Activated effector memory CD4-positive, alpha-beta T cell treated with Interleukin-2 at 50 U/mL for 16 hours (primary cell): ENCODE measurements around the gene GK2.

Experiments used
- DNase-seq: peaks from one replicate; pipeline ENCODE4 v3.0.0-alpha.2; 2020

Gene GK2

DNA sequence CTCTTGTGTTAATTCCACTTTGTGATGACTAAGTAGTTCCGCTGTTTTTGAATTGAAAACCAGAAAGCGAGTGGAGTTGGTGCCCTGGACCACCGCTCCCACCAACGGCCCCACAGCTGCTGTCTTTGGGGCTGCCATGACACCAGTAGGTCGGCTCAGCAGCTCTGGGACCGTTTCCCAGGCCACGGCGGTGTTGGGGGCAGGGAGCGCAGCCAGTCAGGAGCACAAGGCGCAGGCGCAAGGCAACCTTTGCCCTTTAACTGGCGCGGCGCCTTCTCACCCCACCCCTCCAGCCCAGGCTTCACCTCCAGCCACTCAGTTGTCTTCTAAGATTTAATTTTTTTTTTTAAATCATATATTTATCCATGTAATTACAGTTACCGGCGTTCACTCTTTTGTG, at the start of gene GK2:
TSS of gene GK2 (minus strand) at position 166 of the 400 bp plus-strand sequence. CDS start at position 138, 28 bp downstream.
- no peak for DNase-seq

GRCh38 chr4:79455216-79455615, 47.2 kb upstream of the GK2 start:
- DNase-seq = no peak

DNA sequence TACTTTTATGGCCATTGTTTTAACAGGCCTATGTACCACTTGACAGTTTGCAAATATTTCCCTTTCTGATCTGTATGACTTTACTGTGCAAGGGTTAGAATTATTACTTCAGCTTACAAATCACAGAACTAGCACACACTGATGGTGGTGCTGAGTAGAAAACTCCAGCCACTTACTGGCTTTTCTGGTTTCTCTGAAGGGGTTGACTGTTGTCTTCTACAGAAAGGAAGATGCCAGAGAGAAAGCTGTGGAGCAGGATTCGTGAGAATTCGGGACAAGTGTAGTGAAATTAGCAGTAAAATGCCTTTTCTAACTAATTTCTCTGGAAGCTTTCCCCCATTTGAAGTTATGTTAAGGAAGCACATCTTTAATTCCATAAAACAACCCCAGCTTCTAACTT, 46.6 kb upstream of the GK2 start:
- DNase-seq = no peak

- no peak for DNase-seq
Measured at GRCh38 chr4:79450053-79450452, 42.0 kb upstream of the GK2 start.

- DNase-seq = no peak
Measured at GRCh38 chr4:79446145-79446544, 38.1 kb upstream of the GK2 start.

DNA sequence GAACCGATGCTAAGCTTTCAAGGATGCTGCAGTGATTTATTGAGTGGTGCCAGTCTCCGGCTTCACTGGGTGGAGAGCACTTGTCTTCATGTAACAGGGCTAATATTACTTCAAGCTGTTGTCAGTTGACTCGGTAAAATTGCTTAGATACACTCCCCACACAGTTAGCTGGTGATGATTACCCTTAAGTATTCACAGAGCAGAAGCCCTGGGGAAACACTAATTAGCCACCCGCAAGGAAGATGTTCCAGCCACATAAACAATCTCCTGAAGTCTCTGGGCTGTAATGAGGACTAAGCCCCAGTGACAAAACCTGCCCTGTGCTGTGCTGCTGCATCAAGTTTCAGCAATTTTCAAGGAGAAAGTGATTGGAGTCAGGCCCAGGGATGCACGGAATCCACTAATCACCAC, 37.3 kb upstream of the GK2 start:
- DNase-seq = no peak

DNA sequence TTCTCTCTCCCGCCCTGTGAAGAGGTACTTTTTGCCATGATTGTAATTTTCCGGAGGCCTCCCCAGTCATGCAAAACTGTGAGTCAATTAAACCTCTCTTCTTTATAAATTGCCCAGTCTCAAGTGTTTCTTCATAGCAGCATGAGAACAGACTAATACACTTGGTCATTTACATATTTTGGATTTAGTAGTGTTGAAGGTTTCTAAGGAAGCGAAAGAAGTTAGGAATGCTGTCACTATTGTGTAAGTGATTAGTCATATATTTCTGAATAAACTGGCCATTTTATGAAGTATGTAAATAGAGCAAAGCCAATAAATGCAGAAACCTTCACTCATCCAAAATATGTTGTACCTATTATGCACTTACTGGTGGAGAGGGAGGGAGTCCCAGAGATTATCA, 34.4 kb upstream of the GK2 start:
- no peak for DNase-seq

DNA sequence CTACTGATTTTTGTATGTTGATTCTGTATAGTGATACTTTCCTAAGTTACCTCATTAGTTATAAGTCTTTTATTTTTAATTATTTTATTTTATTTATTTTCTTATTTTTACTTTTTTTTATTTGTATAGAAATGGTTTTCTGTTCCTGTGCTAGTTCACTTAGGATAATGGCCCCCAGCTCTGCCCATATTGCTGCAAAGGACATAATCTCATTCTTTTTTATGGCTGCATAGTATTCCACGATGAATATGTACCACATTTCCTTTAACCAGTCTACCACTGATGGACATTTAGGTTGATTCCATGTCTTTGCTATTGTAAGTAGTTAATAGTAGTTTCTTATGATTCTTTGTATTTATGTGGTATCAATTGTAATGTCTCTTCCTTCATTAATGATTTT, 31.5 kb upstream of the GK2 start:
- no peak for DNase-seq

GRCh38 chr4:79431839-79432238, 23.8 kb upstream of the GK2 start:
- DNase-seq = no peak

- no peak for DNase-seq
Measured at GRCh38 chr4:79429113-79429903, 21.3 kb upstream of the GK2 start.

GRCh38 chr4:79426989-79427388, 19.0 kb upstream of the GK2 start:
- DNase-seq = no peak

- no peak for DNase-seq
Measured at GRCh38 chr4:79425586-79425985, 17.6 kb upstream of the GK2 start.

DNA sequence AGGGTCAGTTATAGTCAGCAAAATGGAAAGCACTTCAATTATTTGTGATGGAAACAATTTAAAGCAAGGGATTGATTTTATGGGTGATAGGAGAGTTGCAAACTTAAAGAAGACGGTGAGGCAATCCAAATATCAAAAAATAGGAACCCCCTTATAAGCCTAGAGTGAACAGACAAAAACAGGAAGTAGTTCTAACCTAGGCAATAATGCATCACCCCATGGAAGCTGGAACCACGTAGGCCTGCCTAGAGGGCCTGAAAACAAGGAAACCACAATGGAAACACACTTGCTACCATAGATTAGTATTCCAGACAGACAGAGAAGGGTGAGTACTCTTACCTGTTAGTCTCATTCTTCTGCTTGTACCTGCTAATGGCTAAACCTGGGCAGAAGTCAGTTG, 13.5 kb upstream of the GK2 start:
- DNase-seq = no peak

DNA sequence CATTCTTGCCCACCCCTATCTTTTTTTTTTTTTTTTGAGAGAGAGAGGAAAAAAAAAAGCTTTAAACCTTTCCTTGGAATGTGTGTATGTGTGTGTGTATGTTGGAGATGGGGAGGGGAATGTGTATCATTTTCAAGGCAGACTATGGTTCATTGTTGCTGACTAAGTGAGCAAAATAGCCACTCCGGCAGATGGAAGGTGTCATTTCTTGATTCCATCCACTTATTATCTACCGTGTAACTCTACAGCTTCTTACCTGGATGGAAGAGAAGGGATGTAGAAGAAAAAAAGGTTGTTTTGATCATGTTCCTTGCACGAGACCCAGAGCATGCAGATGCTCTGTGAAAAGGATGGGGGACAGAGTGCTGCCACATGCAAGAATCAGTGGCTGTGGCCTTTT, 5.9 kb upstream of the GK2 start:
- no peak for DNase-seq

GRCh38 chr4:79413032-79413885, 5.2 kb upstream of the GK2 start:
- no peak for DNase-seq

DNA sequence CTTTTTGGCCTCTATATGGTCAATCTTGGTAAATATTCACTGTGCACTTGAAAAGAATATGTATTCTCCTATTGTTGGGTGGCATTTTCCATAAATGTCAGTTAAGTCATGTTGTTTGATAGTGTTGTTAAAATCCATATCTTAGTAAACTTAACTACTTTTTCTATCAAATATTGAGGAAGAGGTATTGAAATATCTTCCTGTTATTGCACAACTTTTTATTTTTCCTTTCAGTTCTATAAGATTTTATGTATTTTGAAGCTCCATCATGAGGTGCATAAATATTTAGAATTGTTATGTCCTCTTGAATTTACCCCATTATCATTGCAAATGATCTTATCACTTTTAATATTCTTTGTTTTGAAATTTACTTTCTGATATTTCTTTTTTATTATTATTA, 3.4 kb downstream of the GK2 start:
- no peak for DNase-seq

GRCh38 chr4:79403356-79403755, 4.7 kb downstream of the GK2 start:
- DNase-seq = no peak

GRCh38 chr4:79402332-79402851, 5.6 kb downstream of the GK2 start:
- DNase-seq = no peak

DNA sequence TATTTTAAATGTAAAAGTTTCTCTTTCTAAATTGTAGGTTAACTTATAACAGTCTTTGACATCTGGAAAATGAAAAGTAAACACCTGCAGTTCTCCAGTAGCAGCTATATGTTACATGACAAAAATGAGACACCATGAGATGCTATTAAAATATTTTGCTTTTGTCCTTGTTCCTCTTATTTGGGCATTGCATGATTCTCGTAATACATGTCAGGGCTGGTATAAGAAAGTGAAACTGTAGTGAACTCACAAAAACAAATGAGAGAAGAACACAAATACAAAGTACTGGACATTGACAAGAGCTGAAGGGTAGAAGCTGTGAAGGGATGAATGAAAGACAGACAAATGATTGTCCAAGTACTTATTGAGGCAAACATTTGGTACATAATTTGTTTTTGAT, 9.0 kb downstream of the GK2 start:
- no peak for DNase-seq

GRCh38 chr4:79397951-79398350, 10.1 kb downstream of the GK2 start:
- DNase-seq = no peak

DNA sequence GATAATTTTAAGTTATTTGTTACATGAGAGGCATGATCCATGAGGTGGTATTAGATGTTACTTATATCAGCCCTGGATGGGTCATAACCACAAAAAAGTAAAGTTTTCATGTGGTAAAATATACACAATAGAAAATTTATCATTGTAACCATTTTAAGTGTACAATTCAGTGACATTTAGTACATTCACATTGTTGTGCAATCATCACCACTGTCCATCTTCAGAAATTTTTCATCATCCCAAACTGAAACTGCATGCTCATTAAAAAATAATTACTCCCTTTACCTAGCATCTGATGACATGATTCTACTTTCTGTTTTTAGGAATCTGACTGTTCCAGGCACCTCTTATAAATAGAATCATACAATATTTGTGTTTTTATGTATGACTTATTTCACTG, 11.2 kb downstream of the GK2 start:
- DNase-seq = no peak

- DNase-seq = no peak
Measured at GRCh38 chr4:79395841-79396240, 12.2 kb downstream of the GK2 start.

DNA sequence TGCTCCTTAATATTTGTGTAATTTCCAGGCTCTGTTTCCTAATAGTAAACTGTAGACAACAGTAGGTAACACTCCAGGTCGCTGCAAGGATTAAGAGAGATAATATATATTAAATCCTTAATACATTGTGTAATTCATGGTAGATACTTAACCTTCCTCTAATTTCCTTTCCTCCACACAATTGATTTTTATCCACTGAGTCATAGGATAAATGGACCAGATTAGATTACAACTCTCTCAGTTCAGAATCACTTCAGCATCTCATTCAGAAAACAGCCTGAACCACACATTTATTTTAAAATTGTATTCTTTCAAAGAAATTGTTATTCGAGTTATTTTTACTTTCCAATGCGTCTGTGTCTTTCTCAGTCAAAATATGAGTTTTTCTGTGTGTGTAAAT, 17.1 kb downstream of the GK2 start:
- no peak for DNase-seq

- DNase-seq = no peak
Measured at GRCh38 chr4:79385641-79386040, 22.4 kb downstream of the GK2 start.
